HepG2 (cell line): Measurements from ENCODE around the gene CSNK2A1. TPM values are rescaled to one million over a fixed set of nuclear protein-coding genes. Genes with fewer than 3 reads are reported as not detected.

Source experiments
- ATAC-seq: fragments of 200-7000 bp; cut with Tn5 transposase; 3 replicates; pipeline ENCODE4 v1.9.1; 2020; ENCODE audit warnings: mild to moderate bottlenecking, moderate library complexity
- BruUV-seq: library from RNA; stranded (reverse); fragments of 400-500 nt; replicated peaks from 2 replicates; lab custom pipeline; 2021; lab: Mats Ljungman, UMichigan
- CTCF ChIA-PET: fragments of 300-600 bp; formaldehyde crosslinking; extraction: SDS; loops from one replicate; lab custom pipeline; 2021; ENCODE audit warnings: low total read pairs, inconsistent platforms, low intra/inter-chr PET ratio; lab: Yijun Ruan, JAX
- POLR2A ChIA-PET: fragments of 350-600 bp; sonication (Branson Sonifier 250); formaldehyde crosslinking; loops from one replicate; lab custom pipeline; 2020; ENCODE audit warnings: antibody characterized with exemption, inconsistent platforms; lab: Yijun Ruan, JAX
- DNase-seq: peaks from one replicate; pipeline ENCODE4 v3.0.0-alpha.2; 2015; ENCODE audit warnings: low spot score
- FAIRE-seq: peaks from 3 replicates; lab custom pipeline; 2011; peaks lifted over from hg19 to GRCh38; lab: Jason Lieb, UNC
- H2AFZ ChIP-seq: one replicate; pipeline ENCODE4 v1.6.1; 2011; ENCODE audit warnings: low read length, inconsistent platforms
- H3K27ac ChIP-seq: fragments of 300-600 bp; 3 replicates; pipeline ENCODE4 v1.8.0; 2011; ENCODE audit warnings: mixed run types, mild to moderate bottlenecking, mixed read lengths, low read length, inconsistent platforms; ENCODE audit not compliant: insufficient read depth; ENCODE audit errors: extremely low read length
- H3K27me3 ChIP-seq, 2 experiments: fragments of 200-600 bp in 1 of 2; 2 replicates in 1 of 2; 3 replicates in 1 of 2; pipeline versions ENCODE4 v1.6.0 to v1.8.0; 2011; ENCODE audit warnings: low read length in 2 of 2, mild to moderate bottlenecking in 2 of 2, moderate library complexity in 2 of 2, inconsistent platforms in 1 of 2; ENCODE audit not compliant: insufficient read depth in 2 of 2, control insufficient read depth in 1 of 2
- H3K36me3 ChIP-seq, 2 experiments: fragments of 200-600 bp in 1 of 2; replicated peaks in 1 of 2; 2 replicates in 1 of 2; 3 replicates in 1 of 2; pipeline versions ENCODE4 v1.5.1 to v1.8.0; 2011; ENCODE audit warnings: low read length in 2 of 2, inconsistent platforms in 1 of 2; ENCODE audit not compliant: insufficient read depth in 2 of 2, control insufficient read depth in 1 of 2
- H3K4me1 ChIP-seq: 2 replicates; pipeline ENCODE4 v1.5.1; 2012; ENCODE audit warnings: low read length, inconsistent platforms; ENCODE audit not compliant: insufficient read depth
- H3K4me2 ChIP-seq: 2 replicates; pipeline ENCODE4 v1.6.0; 2011; ENCODE audit warnings: low read depth, low read length, inconsistent platforms
- H3K4me3 ChIP-seq, 3 experiments: fragments of 200-600 bp in 1 of 3; sonication (generic), shearing (Covaris generic) in 1 of 3; replicated peaks in 1 of 3; 2 replicates each; pipeline ENCODE4 v1.5.1; 2011 to 2016; ENCODE audit warnings: low read length in 3 of 3, inconsistent platforms in 2 of 3, low read depth in 2 of 3, mild to moderate bottlenecking in 2 of 3, control low read depth in 1 of 3, mixed read lengths in 1 of 3; ENCODE audit not compliant: insufficient read depth in 1 of 3
- H3K79me2 ChIP-seq: one replicate; pipeline ENCODE4 v1.6.1; 2011; ENCODE audit warnings: low read length, inconsistent platforms; ENCODE audit not compliant: insufficient read depth
- H3K9ac ChIP-seq: 2 replicates; pipeline ENCODE4 v1.6.0; 2011; ENCODE audit warnings: mild to moderate bottlenecking, low read depth, low read length, inconsistent platforms; ENCODE audit not compliant: insufficient read depth
- H3K9me3 ChIP-seq: 2 replicates; pipeline ENCODE4 v1.5.1; 2012; ENCODE audit warnings: mild to moderate bottlenecking, low read length
- H4K20me1 ChIP-seq: 2 replicates; pipeline ENCODE4 v1.6.0; 2011; ENCODE audit warnings: inconsistent platforms, mild to moderate bottlenecking, low read length, moderate library complexity; ENCODE audit not compliant: insufficient read depth
- KDM1A ChIP-seq: IDR thresholded peaks from 2 replicates; pipeline ENCODE4 v1.6.1; 2016; ENCODE audit warnings: missing compliant biosample characterization
- NFKBIZ ChIP-seq: IDR thresholded peaks from 2 replicates; pipeline ENCODE4 v1.6.1; 2018; ENCODE audit warnings: missing genetic modification reagents, missing compliant biosample characterization
- ZMYM3 ChIP-seq: sonication (generic); formaldehyde crosslinking; IDR thresholded peaks from 2 replicates; pipeline ENCODE4 v1.5.1; 2020; ENCODE audit warnings: mild to moderate bottlenecking, missing genetic modification reagents
- ZNF253 ChIP-seq: sonication (generic); formaldehyde crosslinking; IDR thresholded peaks from 2 replicates; pipeline ENCODE4 v1.8.0; 2022; ENCODE audit warnings: mild to moderate bottlenecking, missing genetic modification reagents, borderline replicate concordance
- WGBS: methylation state at CpG from one replicate; pipeline ENCODE4 v1.1.6; 2017; ENCODE audit warnings: low lambda C conversion rate; 5-methylcytosine and 5-hydroxymethylcytosine counted together
- in situ Hi-C: cut with HindIII; loops from 2 replicates; pipeline ENCODE4 v1.10.0; 2017; ENCODE audit warnings: low pct_unique_long_range_greater_than_20kb; ENCODE audit not compliant: extremely low pct_ligation_motif_present
- intact Hi-C: fragments of 100-400 bp; cut with micrococcal nuclease; formaldehyde crosslinking; loops from one replicate; pipeline ENCODE4 v1.10.0; 2022; ENCODE audit not compliant: unreplicated experiment
- polyA plus RNA-seq, 8 experiments: library from polyadenylated mRNA; depleted of rRNA in 3 of 8; stranded (reverse) in 7 of 8; unstranded in 1 of 8; fragments of >200 nt; fragmentation: Illumina TruSeq in 4 of 8; extraction: Trizol in 4 of 8; gene quantifications; 2 replicates each; pipeline versions ENCODE4 v1.2.1 to v1.2.3, GENCODE V29; 2011 to 2016; ENCODE audit warnings: low read depth in 4 of 8, missing spikeins in 1 of 8, mixed read lengths in 1 of 8; ENCODE audit not compliant: insufficient read depth in 1 of 8
- total RNA-seq, 5 experiments: library from RNA; depleted of rRNA; stranded (reverse); fragments of >200 nt; fragmentation: Illumina TruSeq; extraction: Trizol; gene quantifications; 2 replicates each; pipeline ENCODE4 v1.2.3, GENCODE V29; 2016; ENCODE audit warnings: low read depth in 1 of 5
- TF ChIP-seq, protein P1 (sequence below): sonication (generic); formaldehyde crosslinking; IDR thresholded peaks from 2 replicates; pipeline ENCODE4 v1.5.1; 2020; ENCODE audit warnings: mild to moderate bottlenecking, missing genetic modification reagents
- TF ChIP-seq, protein P2 (sequence below): sonication (generic); formaldehyde crosslinking; IDR thresholded peaks from 2 replicates; pipeline ENCODE4 v1.8.1; 2023; ENCODE audit warnings: mild to moderate bottlenecking, missing genetic modification reagents, borderline replicate concordance

Gene CSNK2A1
- total and polyA plus RNA-seq, 2 of the 13 experiments (the other 11 are each of a cell fraction or from before 2014, with no cell fraction given) = 153 to 231 TPM

DNA sequence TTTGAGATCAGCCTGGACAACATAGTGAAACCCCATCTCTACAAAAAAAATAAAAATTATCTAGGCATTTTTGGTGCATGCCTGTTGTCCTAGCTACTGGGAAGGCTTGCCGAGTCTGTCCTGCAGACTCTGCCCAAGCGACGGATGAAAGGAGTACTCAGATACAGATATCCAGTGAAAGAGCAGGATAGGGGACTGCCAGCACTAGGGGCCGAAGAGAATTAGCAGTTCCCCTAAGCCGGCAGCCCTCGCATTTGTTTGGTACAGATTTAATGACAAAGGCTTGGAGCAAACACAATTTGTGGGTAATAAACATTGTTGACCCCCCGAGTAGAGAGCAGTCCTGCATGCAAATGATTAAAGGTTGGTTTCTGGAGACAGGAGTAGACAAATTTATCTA, 75.8 kb downstream of the CSNK2A1 start:
- DNase-seq (no peak), ATAC-seq (no peak), FAIRE-seq (no peak)
- Histone ChIP-seq H3K27me3 (no peaks in the 10 kb centered on the region; a peak in 1 of 5 replicates), H2AFZ (no peak overlapping the region), H3K79me2 (no peaks in the 10 kb centered on the region), H3K4me2 (no peak overlapping the region), H3K36me3 (no peaks in the 10 kb centered on the region), H3K4me1 (peaks cover 23% of the 10 kb centered on the region), H3K27ac (no peak overlapping the region), H3K9me3 (peaks cover 55% of the 10 kb centered on the region), H3K4me3 (no peak overlapping the region), H4K20me1 (no peaks in the 10 kb centered on the region), H3K9ac (no peak overlapping the region)
- no TSS peak for BruUV-seq
- POLR2A ChIA-PET = interaction anchor here (1.4 kb wide), 1 partner anchor 9 kb away, joined by 3 read pairs; no protein-coding TSS in a partner anchor
- in situ Hi-C loops = no loop called here
- WGBS = 34% methylated on average over 7 of the region's 7 CpGs
- TF ChIP-seq, protein P1, sequence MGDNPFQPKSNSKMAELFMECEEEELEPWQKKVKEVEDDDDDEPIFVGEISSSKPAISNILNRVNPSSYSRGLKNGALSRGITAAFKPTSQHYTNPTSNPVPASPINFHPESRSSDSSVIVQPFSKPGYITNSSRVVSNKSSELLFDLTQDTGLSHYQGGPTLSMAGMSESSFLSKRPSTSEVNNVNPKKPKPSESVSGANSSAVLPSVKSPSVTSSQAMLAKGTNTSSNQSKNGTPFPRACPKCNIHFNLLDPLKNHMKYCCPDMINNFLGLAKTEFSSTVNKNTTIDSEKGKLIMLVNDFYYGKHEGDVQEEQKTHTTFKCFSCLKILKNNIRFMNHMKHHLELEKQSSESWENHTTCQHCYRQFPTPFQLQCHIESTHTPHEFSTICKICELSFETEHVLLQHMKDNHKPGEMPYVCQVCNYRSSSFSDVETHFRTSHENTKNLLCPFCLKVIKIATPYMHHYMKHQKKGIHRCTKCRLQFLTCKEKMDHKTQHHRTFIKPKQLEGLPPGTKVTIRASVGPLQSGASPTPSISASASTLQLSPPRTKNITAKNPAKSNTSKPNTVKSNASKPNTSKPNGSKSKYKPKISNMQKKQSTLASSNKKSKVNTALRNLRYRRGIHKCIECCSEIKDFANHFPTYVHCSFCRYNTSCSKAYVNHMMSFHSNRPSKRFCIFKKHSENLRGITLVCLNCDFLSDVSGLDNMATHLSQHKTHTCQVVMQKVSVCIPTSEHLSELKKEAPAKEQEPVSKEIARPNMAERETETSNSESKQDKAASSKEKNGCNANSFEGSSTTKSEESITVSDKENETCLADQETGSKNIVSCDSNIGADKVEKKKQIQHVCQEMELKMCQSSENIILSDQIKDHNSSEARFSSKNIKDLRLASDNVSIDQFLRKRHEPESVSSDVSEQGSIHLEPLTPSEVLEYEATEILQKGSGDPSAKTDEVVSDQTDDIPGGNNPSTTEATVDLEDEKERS (CRISPR knock-in tag) = no peak
- TF ChIP-seq NFKBIZ (CRISPR knock-in tag) (0 out of 2 replicates have a peak, but pooled peaks have one; percentile 10), KDM1A (CRISPR knock-in tag) (no peak), ZMYM3 (CRISPR knock-in tag) (no peak), ZNF253 (CRISPR knock-in tag) (peak; percentile 96; the same call in 1 of the 2 replicates)
- TF ChIP-seq, protein P2, sequence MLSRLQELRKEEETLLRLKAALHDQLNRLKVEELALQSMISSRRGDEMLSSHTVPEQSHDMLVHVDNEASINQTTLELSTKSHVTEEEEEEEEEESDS = no peak
- TF ChIP-seq, all 625 proteins: peak for 2
- intact Hi-C loops = no loop called here
- CTCF ChIA-PET = no interaction called here
